RWPE2 (cell line): Measurements from ENCODE around the gene ADA.
"Not testable (repeated sequence)": the region's sequence is repeated elsewhere in the genome, so short reads cannot be mapped to it uniquely, and the experiment has no call there.

ENCODE experiments used
- ATAC-seq: fragments of 200-7000 bp; cut with Tn5 transposase; 3 replicates; pipeline ENCODE4 v1.9.1; 2021; ENCODE audit warnings: low read depth
- DNase-seq: peaks from one replicate; pipeline ENCODE4 v3.0.0-alpha.2; 2020; ENCODE audit warnings: low spot score
- H3K27ac ChIP-seq: fragments of 450-650 bp; 2 replicates; pipeline ENCODE4 v1.5.1; 2017; ENCODE audit warnings: mild to moderate bottlenecking; ENCODE audit not compliant: poor library complexity, severe bottlenecking
- H3K27me3 ChIP-seq: fragments of 250-450 bp; sonication (Bioruptor Pico); 2 replicates; pipeline ENCODE4 v1.5.1; 2021; ENCODE audit warnings: mild to moderate bottlenecking, moderate library complexity; ENCODE audit not compliant: insufficient read depth, poor library complexity, severe bottlenecking
- H3K36me3 ChIP-seq: fragments of 250-450 bp; sonication (Bioruptor Pico); 2 replicates; pipeline ENCODE4 v1.5.1; 2020; ENCODE audit warnings: low read depth, mild to moderate bottlenecking, moderate library complexity
- H3K4me1 ChIP-seq: fragments of 250-450 bp; sonication (Bioruptor Pico); 2 replicates; pipeline ENCODE4 v1.5.1; 2021; ENCODE audit warnings: mild to moderate bottlenecking, moderate library complexity; ENCODE audit not compliant: insufficient read depth, poor library complexity, severe bottlenecking
- H3K4me3 ChIP-seq: fragments of 250-450 bp; sonication (Bioruptor Pico); 2 replicates; pipeline ENCODE4 v1.5.1; 2021; ENCODE audit warnings: mild to moderate bottlenecking, moderate library complexity; ENCODE audit not compliant: severe bottlenecking
- H3K9me3 ChIP-seq: fragments of 250-450 bp; sonication (Bioruptor Pico); 2 replicates; pipeline ENCODE4 v1.5.1; 2021; ENCODE audit warnings: mild to moderate bottlenecking, moderate library complexity; ENCODE audit not compliant: severe bottlenecking
- TF ChIP-seq, protein P1 (sequence below): fragments of 450-650 bp; IDR thresholded peaks from one replicate; pipeline ENCODE4 v1.5.1; 2017; ENCODE audit warnings: mild to moderate bottlenecking, moderate library complexity; ENCODE audit not compliant: poor library complexity, severe bottlenecking

ADA gene

DNA sequence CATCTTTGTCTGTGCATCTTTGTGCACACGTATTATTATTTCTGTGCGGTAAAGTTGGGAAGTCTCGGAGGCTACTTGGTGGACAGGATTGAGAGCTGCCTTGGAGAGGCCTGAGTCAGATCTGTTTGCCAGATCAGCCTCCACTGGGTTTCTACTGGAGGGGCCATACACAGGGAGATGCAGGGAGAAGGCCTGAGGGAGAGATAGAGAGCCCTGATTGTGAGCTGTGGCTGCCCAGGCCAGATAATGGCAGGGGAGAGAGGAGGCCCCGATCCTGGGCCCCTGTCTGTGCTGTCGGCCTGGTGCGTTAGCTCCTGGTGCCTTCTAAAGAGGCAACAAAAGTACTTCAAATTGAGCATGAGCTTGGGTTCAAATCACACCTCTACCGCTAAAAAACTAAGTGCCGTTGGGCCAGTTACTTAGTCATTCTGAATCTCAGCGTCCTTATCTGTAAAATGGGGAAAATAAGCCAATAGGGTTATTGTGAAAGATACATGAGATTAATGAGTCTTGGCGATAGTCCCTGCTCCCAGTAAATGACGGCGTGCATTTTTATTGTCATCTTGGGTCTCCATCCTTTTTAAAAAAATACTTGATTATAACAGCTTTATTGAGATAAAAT, 27.6 kb upstream of the ADA start:
- no peaks in the 10 kb centered on the region for H3K27me3 ChIP-seq

GRCh38 chr20:44678242-44678641, 26.7 kb upstream of the ADA start:
- DNase-seq (peak; percentile 72), ATAC-seq (peak; percentile 83)
- H3K4me1 ChIP-seq, result peaks cover 11% of the 10 kb centered on the region
- H3K27ac ChIP-seq, result peak overlapping the region; percentile 3
- no peaks in the 10 kb centered on the region for H3K27me3 ChIP-seq
- no peaks in the 10 kb centered on the region for H3K9me3 ChIP-seq
- H3K36me3 ChIP-seq, result no peaks in the 10 kb centered on the region
- no peak overlapping the region for H3K4me3 ChIP-seq
- TF ChIP-seq, protein P1, sequence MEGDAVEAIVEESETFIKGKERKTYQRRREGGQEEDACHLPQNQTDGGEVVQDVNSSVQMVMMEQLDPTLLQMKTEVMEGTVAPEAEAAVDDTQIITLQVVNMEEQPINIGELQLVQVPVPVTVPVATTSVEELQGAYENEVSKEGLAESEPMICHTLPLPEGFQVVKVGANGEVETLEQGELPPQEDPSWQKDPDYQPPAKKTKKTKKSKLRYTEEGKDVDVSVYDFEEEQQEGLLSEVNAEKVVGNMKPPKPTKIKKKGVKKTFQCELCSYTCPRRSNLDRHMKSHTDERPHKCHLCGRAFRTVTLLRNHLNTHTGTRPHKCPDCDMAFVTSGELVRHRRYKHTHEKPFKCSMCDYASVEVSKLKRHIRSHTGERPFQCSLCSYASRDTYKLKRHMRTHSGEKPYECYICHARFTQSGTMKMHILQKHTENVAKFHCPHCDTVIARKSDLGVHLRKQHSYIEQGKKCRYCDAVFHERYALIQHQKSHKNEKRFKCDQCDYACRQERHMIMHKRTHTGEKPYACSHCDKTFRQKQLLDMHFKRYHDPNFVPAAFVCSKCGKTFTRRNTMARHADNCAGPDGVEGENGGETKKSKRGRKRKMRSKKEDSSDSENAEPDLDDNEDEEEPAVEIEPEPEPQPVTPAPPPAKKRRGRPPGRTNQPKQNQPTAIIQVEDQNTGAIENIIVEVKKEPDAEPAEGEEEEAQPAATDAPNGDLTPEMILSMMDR, result no peak

More for the DNA sequence above, 27.6 kb upstream of the ADA start:
- ATAC-seq, result no peak
- TF ChIP-seq, protein P1, result no peak
- H3K4me1 ChIP-seq, result peaks cover 11% of the 10 kb centered on the region
- H3K9me3 ChIP-seq, result no peaks in the 10 kb centered on the region
- H3K4me3 ChIP-seq, result no peak overlapping the region
- H3K36me3 ChIP-seq, result no peaks in the 10 kb centered on the region
- H3K27ac ChIP-seq, result peak overlapping the region; percentile 3
- no peak for DNase-seq

- DNase-seq, H3K27ac ChIP-seq, H3K9me3 ChIP-seq, ATAC-seq, H3K27me3 ChIP-seq, H3K4me3 ChIP-seq, H3K36me3 ChIP-seq: not testable (repeated sequence)
- H3K4me1 ChIP-seq, result peaks cover 10% of the 10 kb centered on the region
These were observed 20.9 kb upstream of the ADA start for GRCh38 chr20:44672318-44672902.

- not testable (repeated sequence) for H3K4me3 ChIP-seq, H3K36me3 ChIP-seq, H3K27ac ChIP-seq, H3K27me3 ChIP-seq, H3K9me3 ChIP-seq, ATAC-seq, DNase-seq
- peaks cover 10% of the 10 kb centered on the region for H3K4me1 ChIP-seq
These were observed 20.0 kb upstream of the ADA start for GRCh38 chr20:44671541-44671940.

- ATAC-seq, H3K27ac ChIP-seq: not testable (repeated sequence)
These were observed 19.4 kb upstream of the ADA start for GRCh38 chr20:44670851-44671250.

DNA sequence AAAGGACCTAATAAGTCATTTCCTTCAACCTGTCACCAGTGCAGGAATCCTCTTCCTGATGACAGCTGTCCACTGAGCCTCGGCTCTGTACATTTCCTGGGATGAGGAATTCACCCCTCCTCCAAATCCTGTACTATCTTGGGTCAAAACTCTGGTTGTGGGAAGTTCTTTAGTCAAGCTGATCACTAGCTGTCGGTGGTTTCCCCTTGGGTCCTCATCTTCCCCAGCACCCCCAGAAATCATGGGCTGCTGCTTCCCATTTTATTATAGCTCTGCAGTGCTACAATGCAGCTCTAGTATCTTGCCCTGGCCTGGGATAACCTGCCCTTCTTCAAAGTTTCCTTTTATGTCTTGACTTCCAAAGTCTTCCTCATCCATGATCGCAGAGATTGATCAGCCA, 14.6 kb upstream of the ADA start:
- no peak overlapping the region for H3K27ac ChIP-seq

More at GRCh38 chr20:44670851-44671250, 19.4 kb upstream of the ADA start:
- H3K4me3 ChIP-seq, H3K36me3 ChIP-seq, H3K27me3 ChIP-seq, H3K9me3 ChIP-seq, DNase-seq: not testable (repeated sequence)
- H3K4me1 ChIP-seq, result peaks cover 10% of the 10 kb centered on the region

More for the DNA sequence above, 14.6 kb upstream of the ADA start:
- H3K36me3 ChIP-seq, result no peaks in the 10 kb centered on the region
- TF ChIP-seq, protein P1, result no peak
- H3K27me3 ChIP-seq, result no peaks in the 10 kb centered on the region
- DNase-seq (no peak), ATAC-seq (peak; percentile 16; the same call in 1 of the 3 replicates)
- H3K4me1 ChIP-seq, result peaks cover 8% of the 10 kb centered on the region
- H3K4me3 ChIP-seq, result no peak overlapping the region
- H3K9me3 ChIP-seq, result no peaks in the 10 kb centered on the region
